ENCODE results near the gene SORCS1. TPM values are rescaled to one million over a fixed set of nuclear protein-coding genes. Genes with fewer than 3 reads are reported as not detected.

SORCS1 gene
- total RNA-seq, 1 experiment from 2014 or later = 0.11 TPM

DNA sequence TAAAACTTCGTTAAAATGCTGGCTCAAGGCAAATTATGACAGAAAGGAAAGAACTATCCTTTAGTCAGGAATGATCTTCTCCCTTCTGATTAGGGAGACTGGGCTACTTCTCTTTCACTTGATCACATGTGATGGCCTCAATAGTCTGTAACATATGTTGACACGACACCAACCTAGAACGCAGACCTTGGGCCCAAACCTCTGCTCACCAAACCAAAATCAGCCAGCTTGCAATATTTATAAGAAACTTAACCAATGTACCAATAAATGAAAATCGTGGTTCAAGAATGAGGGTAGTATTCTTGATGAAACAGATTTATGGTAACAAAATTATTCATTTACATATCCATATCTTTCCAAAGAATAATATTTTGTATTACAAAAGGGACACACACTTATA, 361.6 kb downstream of the SORCS1 start:
- no peaks in the 10 kb centered on the region for H3F3A ChIP-seq (ENCODE audit: low read length, unreplicated experiment)
- no peak for TF ChIP-seq EZH2phosphoT487 (IDR thresholded peaks at IDR 0.05; ENCODE audit: borderline replicate concordance, low read length)
- no peak for TF ChIP-seq EZH2 (IDR thresholded peaks at IDR 0.05; ENCODE audit: low read length, unreplicated experiment)
- TF ChIP-seq CTCF (conservative IDR thresholded peaks at IDR 0.05; ENCODE audit: low read depth, low read length) = no peak
- no peaks in the 10 kb centered on the region for H3K9me2 ChIP-seq (replicated peaks; ENCODE audit: low read length)
- peaks cover 33% of the 10 kb centered on the region for H3K27me3 ChIP-seq (ENCODE audit: low read length)
- intact Hi-C loops (cut with micrococcal nuclease) = no loop called here
- BruUV-seq (replicated peaks) = no TSS peak
- H3K4me3 ChIP-seq (ENCODE audit: low read length) = no peak overlapping the region
- ChIA-PET CTCF (no interaction called here), POLR2A (ENCODE audit: unreplicated experiment) (no interaction called here)
- no peak overlapping the region for H3K9ac ChIP-seq (ENCODE audit: low read length)
- no peaks in the 10 kb centered on the region for H3K36me3 ChIP-seq (ENCODE audit: low read depth, low read length)
- no peak overlapping the region for H2AFZ ChIP-seq (ENCODE audit: low read length)
- H3K9me3 ChIP-seq (ENCODE audit: low read length) = no peaks in the 10 kb centered on the region
- H3K27ac ChIP-seq (ENCODE audit: low read length) = no peak overlapping the region
- ATAC-seq (no peak), DNase-seq (no peak)
- H4K20me1 ChIP-seq (ENCODE audit: low read length) = no peaks in the 10 kb centered on the region
- no peak overlapping the region for H3K4me2 ChIP-seq (ENCODE audit: low read length)
- H3K4me1 ChIP-seq (ENCODE audit: insufficient read depth, low read length) = no peaks in the 10 kb centered on the region
- no peaks in the 10 kb centered on the region for H3K79me2 ChIP-seq (ENCODE audit: low read length)

DNA sequence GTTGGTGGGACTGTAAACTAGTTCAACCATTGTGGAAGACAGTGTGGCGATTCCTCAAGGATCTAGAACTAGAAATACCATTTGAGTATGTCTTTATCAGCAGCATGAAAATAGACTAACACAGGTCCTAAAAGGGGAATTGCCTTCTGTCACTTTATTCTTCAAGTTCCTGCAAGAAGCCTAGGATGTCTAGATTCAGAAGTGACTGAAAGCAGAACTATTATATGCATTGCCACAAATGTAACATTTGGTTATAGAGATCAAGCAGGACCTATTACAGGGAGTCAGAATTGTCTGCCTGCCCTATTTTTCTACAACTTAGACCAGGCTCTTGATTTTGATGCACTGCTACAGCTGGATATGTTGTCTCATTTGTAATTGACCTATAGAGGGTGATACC, 364.7 kb downstream of the SORCS1 start:
- no TSS peak for BruUV-seq (replicated peaks)
- DNase-seq (no peak), ATAC-seq (no peak)

DNA sequence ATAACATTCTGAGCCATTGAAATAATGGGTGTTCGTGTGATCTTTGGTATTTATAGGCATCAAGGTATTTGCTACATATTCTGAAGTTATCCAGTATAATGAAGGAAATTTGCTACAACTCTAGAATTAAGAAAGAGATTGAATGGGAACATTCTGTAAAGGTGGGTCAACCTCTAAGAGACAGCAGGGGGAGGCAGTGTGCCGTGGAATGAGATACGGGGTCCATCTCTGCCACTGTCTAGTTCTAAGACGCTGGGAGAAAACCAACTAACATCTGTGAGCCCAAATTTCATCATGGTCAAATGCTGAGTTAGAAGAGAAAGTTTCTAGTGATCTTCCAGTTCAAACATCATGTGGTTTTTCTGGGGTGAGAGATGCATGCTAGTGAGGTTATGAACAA, 368.9 kb downstream of the SORCS1 start:
- Histone ChIP-seq H3K4me1 (ENCODE audit: insufficient read depth, low read length) (no peaks in the 10 kb centered on the region), H3K27me3 (ENCODE audit: low read length) (peaks cover 71% of the 10 kb centered on the region), H3K4me2 (ENCODE audit: low read length) (no peak overlapping the region), H3K9ac (ENCODE audit: low read length) (no peak overlapping the region), H3K9me2 (replicated peaks; ENCODE audit: low read length) (no peaks in the 10 kb centered on the region), H3K27ac (ENCODE audit: low read length) (no peak overlapping the region), H3K36me3 (ENCODE audit: low read depth, low read length) (no peaks in the 10 kb centered on the region), H3K79me2 (ENCODE audit: low read length) (no peaks in the 10 kb centered on the region), H3F3A (ENCODE audit: low read length, unreplicated experiment) (no peaks in the 10 kb centered on the region), H3K9me3 (ENCODE audit: low read length) (no peaks in the 10 kb centered on the region), H2AFZ (ENCODE audit: low read length) (no peak overlapping the region), H4K20me1 (ENCODE audit: low read length) (no peaks in the 10 kb centered on the region), H3K4me3 (ENCODE audit: low read length) (no peak overlapping the region)
- no peak; the same call in 1 of the 2 replicates for ATAC-seq
- peak; percentile 51 for TF ChIP-seq CTCF (conservative IDR thresholded peaks at IDR 0.05; ENCODE audit: low read depth, low read length)
- no peak for TF ChIP-seq EZH2phosphoT487 (IDR thresholded peaks at IDR 0.05; ENCODE audit: borderline replicate concordance, low read length)
- no TSS peak for BruUV-seq (replicated peaks)
- POLR2A ChIA-PET (ENCODE audit: unreplicated experiment) = no interaction called here
- DNase-seq = peak; percentile 37
- CTCF ChIA-PET = no interaction called here
- intact Hi-C loops (cut with micrococcal nuclease) = no loop called here

More for the DNA sequence above, 364.7 kb downstream of the SORCS1 start:
- Histone ChIP-seq H3K27ac (ENCODE audit: low read length) (no peak overlapping the region), H3K36me3 (ENCODE audit: low read depth, low read length) (no peaks in the 10 kb centered on the region), H3K9me3 (ENCODE audit: low read length) (no peaks in the 10 kb centered on the region), H3K9me2 (replicated peaks; ENCODE audit: low read length) (no peaks in the 10 kb centered on the region), H3K4me3 (ENCODE audit: low read length) (no peak overlapping the region), H3F3A (ENCODE audit: low read length, unreplicated experiment) (no peaks in the 10 kb centered on the region), H3K27me3 (ENCODE audit: low read length) (peaks cover 48% of the 10 kb centered on the region), H3K4me2 (ENCODE audit: low read length) (no peak overlapping the region), H3K4me1 (ENCODE audit: insufficient read depth, low read length) (no peaks in the 10 kb centered on the region), H3K79me2 (ENCODE audit: low read length) (no peaks in the 10 kb centered on the region), H4K20me1 (ENCODE audit: low read length) (no peaks in the 10 kb centered on the region), H2AFZ (ENCODE audit: low read length) (no peak overlapping the region), H3K9ac (ENCODE audit: low read length) (no peak overlapping the region)
- TF ChIP-seq EZH2phosphoT487 (IDR thresholded peaks at IDR 0.05; ENCODE audit: borderline replicate concordance, low read length) = no peak
- TF ChIP-seq EZH2 (IDR thresholded peaks at IDR 0.05; ENCODE audit: low read length, unreplicated experiment) = no peak
- no peak for TF ChIP-seq CTCF (conservative IDR thresholded peaks at IDR 0.05; ENCODE audit: low read depth, low read length)
- intact Hi-C loops (cut with micrococcal nuclease) = no loop called here
- ChIA-PET CTCF (no interaction called here), POLR2A (ENCODE audit: unreplicated experiment) (no interaction called here)
